WERI-Rb-1 (cell line): Measurements from ENCODE around the gene EEF1A2.
A peak's percentile ranks its signal among the peaks of the same experiment; 100 is the strongest.

Source experiments
- DNase-seq: peaks from one replicate; pipeline ENCODE4 v3.0.0-alpha.2; 2020
- H3K27ac ChIP-seq: fragments of 250-450 bp; sonication (Bioruptor Pico); 2 replicates; pipeline ENCODE4 v1.5.1; 2020; ENCODE audit warnings: mild to moderate bottlenecking, moderate library complexity
- H3K27me3 ChIP-seq: fragments of 250-450 bp; sonication (Bioruptor Pico); 2 replicates; pipeline ENCODE4 v1.5.1; 2021; ENCODE audit warnings: mild to moderate bottlenecking, low read depth, moderate library complexity; ENCODE audit not compliant: insufficient read depth, severe bottlenecking
- H3K36me3 ChIP-seq: fragments of 250-450 bp; sonication (Bioruptor Pico); 2 replicates; pipeline ENCODE4 v1.5.1; 2020; ENCODE audit warnings: mild to moderate bottlenecking, moderate library complexity
- H3K4me3 ChIP-seq: 2 replicates; pipeline ENCODE4 v1.5.1; 2011; ENCODE audit warnings: low read depth, mild to moderate bottlenecking, control low read depth, low read length
- H3K9me3 ChIP-seq: fragments of 250-450 bp; sonication (Bioruptor Pico); 2 replicates; pipeline ENCODE4 v1.5.1; 2021; ENCODE audit warnings: mild to moderate bottlenecking, moderate library complexity; ENCODE audit not compliant: severe bottlenecking
- CTCF ChIP-seq: IDR thresholded peaks from 2 replicates; pipeline ENCODE4 v1.5.1; 2011; ENCODE audit warnings: low read depth, mild to moderate bottlenecking, control low read depth, inconsistent platforms, low read length

The EEF1A2 gene

GRCh38 chr20:63445075-63445734 lies 53.7 kb downstream of the EEF1A2 start:
- Histone ChIP-seq H3K36me3 (peaks cover 8% of the 10 kb centered on the region; the same call in 1 of the 2 replicates), H3K4me3 (no peak overlapping the region), H3K27me3 (no peaks in the 10 kb centered on the region), H3K27ac (no peak overlapping the region; the same call in 1 of the 2 replicates), H3K9me3 (peaks cover 4% of the 10 kb centered on the region)
- no peak for TF ChIP-seq CTCF
- no peak for DNase-seq

- no peak for DNase-seq
Measured at GRCh38 chr20:63444548-63444947, 54.3 kb downstream of the EEF1A2 start.

GRCh38 chr20:63443606-63444395 lies 55.1 kb downstream of the EEF1A2 start:
- H3K4me3 ChIP-seq, result no peak overlapping the region
- H3K27ac ChIP-seq, result no peak overlapping the region
- H3K9me3 ChIP-seq, result peaks cover 4% of the 10 kb centered on the region
- peaks cover 12% of the 10 kb centered on the region; the same call in 1 of the 2 replicates for H3K36me3 ChIP-seq
- no peak for TF ChIP-seq CTCF
- no peaks in the 10 kb centered on the region for H3K27me3 ChIP-seq
- DNase-seq, result no peak

More at GRCh38 chr20:63444548-63444947, 54.3 kb downstream of the EEF1A2 start:
- Histone ChIP-seq H3K27me3 (no peaks in the 10 kb centered on the region), H3K9me3 (peaks cover 4% of the 10 kb centered on the region), H3K36me3 (peaks cover 8% of the 10 kb centered on the region; the same call in 1 of the 2 replicates), H3K4me3 (no peak overlapping the region), H3K27ac (no peak overlapping the region)
- TF ChIP-seq CTCF, result no peak

- DNase-seq, result peak; percentile 81
- Histone ChIP-seq H3K36me3 (peaks cover 15% of the 10 kb centered on the region; the same call in 1 of the 2 replicates), H3K27me3 (no peaks in the 10 kb centered on the region), H3K27ac (no peak overlapping the region), H3K9me3 (peaks cover 4% of the 10 kb centered on the region), H3K4me3 (no peak overlapping the region)
- peak; percentile 81 for TF ChIP-seq CTCF
Measured at GRCh38 chr20:63442100-63442493, 56.8 kb downstream of the EEF1A2 start.

- H3K36me3 ChIP-seq, result peaks cover 17% of the 10 kb centered on the region; the same call in 1 of the 2 replicates
- H3K4me3 ChIP-seq, result no peak overlapping the region
- no peak overlapping the region for H3K27ac ChIP-seq
- no peak for DNase-seq
- no peak for TF ChIP-seq CTCF
- H3K9me3 ChIP-seq, result peaks cover 4% of the 10 kb centered on the region
- H3K27me3 ChIP-seq, result no peaks in the 10 kb centered on the region
Measured at GRCh38 chr20:63441136-63442099, 57.5 kb downstream of the EEF1A2 start.
